D721Med (cell line): Measurements from ENCODE around the gene FA2H.

Experiments
- DNase-seq: peaks from one replicate; pipeline ENCODE4 v3.0.0; 2011; ENCODE audit warnings: low spot score; ENCODE audit not compliant: insufficient read length
- FAIRE-seq: peaks from 2 replicates; lab custom pipeline; 2011; peaks lifted over from hg19 to GRCh38; lab: Jason Lieb, UNC
- TF ChIP-seq, protein P1 (sequence below): IDR thresholded peaks from 2 replicates; pipeline ENCODE4 v1.5.1; 2012; ENCODE audit warnings: mild to moderate bottlenecking, control low read depth; ENCODE audit not compliant: insufficient read depth; ENCODE audit errors: missing control alignments

The FA2H gene

DNA sequence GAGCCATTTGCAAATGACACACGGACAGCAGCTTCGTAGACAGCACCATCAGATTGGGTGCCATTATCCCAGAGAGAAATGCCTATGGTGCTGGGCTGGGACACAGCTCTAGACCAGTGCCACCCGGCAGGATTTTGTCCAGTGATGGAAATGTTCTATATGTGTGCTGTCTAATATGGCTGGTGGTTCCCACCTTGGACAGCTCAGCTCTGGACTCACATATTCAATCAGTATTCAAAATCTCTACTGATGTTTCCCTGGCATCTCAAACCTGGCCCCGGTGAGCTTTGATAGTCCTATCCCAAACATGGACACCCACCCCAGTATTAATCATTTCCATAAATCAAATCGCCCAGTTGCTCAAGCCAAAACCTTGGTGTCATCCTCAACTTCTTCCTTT lies 23.0 kb downstream of the FA2H start:
- TF ChIP-seq, protein P1, sequence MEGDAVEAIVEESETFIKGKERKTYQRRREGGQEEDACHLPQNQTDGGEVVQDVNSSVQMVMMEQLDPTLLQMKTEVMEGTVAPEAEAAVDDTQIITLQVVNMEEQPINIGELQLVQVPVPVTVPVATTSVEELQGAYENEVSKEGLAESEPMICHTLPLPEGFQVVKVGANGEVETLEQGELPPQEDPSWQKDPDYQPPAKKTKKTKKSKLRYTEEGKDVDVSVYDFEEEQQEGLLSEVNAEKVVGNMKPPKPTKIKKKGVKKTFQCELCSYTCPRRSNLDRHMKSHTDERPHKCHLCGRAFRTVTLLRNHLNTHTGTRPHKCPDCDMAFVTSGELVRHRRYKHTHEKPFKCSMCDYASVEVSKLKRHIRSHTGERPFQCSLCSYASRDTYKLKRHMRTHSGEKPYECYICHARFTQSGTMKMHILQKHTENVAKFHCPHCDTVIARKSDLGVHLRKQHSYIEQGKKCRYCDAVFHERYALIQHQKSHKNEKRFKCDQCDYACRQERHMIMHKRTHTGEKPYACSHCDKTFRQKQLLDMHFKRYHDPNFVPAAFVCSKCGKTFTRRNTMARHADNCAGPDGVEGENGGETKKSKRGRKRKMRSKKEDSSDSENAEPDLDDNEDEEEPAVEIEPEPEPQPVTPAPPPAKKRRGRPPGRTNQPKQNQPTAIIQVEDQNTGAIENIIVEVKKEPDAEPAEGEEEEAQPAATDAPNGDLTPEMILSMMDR: no peak
- FAIRE-seq (no peak), DNase-seq (no peak)

DNA sequence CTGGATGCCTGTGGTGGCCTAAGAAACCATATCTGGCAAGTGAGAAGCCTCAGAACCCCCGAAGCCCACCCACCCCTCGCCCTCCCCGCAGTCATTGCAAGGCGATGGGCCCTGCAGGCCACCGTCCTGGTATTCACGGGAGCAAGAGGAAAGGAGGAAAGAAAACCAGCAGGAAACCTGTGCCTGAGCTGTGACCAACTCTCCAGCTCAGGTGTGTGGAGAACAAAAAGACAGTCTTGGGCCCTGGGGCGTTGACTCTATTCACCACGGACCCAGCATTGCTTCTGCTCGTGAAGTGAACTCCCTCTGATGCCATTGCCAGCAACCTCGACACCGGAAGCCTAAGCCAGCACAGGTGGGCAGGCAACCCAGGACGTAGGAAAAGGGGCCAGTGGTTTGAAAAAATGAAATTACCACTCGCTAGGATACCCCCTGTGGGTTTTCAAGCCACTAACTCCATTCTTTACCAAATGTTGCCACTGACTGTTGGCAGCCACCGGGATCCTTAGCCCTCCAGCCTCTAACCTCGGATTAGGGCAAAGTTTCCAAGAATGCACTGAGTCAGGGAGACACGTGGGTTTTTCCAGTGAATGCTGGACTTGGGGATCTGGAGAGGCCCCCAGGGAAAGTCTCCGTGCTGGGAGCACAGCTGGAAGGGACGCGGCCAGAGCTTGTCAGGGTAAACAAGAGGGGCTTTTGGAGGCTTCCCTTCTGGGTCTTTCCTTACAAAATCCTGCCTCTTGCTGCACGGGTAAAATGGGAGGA lies 25.1 kb downstream of the FA2H start:
- FAIRE-seq: no peak
- TF ChIP-seq, protein P1: no peak

DNA sequence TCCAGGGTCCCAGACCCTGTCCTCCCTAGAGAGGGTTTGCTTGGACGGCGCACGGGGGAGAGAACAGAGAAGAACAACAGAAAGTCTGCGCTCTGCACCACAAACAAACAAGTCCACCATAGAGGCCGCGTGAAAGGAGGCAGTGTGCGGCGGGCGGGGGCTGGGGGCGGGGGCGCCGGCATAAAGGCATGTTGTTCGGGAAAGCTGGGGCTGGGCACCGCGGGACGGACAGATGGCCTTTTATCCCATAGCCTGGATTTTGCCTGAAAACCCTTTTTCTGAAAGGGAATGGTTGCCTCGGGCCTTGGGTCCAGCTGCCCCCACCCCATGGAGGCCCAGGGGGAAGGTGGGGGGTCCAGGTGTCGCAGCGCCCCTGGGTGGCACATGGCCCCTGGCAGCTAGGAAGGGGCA lies 26.0 kb downstream of the FA2H start:
- DNase-seq (no peak), FAIRE-seq (no peak)
- TF ChIP-seq, protein P1: no peak

More for the DNA sequence above, 25.1 kb downstream of the FA2H start:
- DNase-seq: no peak

DNA sequence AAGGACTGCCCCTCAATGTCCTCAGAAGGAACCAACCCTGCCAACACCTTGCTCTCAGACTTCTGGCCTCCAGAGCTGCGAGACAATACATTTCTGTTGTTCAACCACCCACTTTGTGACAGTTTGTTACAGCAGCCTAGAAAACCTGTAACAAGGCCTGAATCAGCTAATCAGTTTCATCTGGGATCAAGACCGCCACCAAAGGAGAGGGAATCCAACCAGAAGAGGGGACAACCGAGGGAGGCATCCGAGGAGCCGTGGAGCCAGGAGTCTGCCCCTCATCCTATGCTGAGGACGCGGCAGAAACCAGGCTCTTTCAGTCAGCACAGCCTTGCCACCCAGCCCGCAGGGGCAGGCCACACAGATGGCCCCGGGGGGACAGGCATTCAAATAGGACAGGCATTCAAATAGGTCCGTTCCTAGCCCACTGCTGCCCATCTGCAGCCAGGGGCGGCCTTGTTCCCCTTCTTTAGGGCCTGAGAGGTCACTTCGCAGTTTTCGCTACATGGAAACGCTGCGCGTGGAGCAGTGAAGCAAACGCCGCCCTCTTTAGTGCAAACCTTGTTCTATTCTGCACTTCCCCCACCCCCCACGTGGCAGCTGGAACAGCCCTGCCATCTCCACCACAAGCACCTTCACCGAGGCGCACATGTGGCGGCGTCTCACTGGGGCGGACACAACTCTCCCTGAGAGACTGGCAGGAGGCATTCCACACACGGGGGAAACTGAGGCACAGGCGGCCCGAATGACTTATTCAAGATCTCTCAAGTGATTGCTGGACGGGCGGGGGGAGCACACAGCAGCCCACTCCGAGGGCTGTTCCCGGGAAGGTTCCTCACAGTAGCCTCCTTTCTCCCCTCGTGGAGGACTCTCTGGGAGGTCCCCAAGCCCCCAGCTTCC lies 26.7 kb downstream of the FA2H start:
- DNase-seq: no peak
- no peak for FAIRE-seq
- TF ChIP-seq, protein P1: no peak

DNA sequence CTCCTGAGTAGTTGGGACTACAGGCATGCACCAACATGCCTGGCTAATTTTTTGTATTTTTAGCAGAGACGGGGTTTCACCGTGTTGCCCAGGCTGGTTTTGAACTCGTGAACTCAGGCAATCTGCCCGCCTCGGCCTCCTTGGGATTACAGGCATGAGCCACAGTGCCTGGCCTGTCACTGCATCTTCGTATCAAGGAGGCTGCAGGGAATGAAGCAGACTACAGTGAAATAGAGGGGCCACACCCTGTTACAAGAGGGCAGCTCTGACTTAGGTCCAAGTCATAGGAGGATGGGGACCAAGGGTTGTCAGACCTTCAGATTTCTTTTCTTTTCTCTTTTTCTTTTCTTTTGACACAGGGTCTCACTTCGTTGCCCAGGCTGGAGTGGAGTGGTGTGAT lies 28.7 kb downstream of the FA2H start:
- TF ChIP-seq, protein P1: no peak
- DNase-seq: no peak
- FAIRE-seq: no peak

DNA sequence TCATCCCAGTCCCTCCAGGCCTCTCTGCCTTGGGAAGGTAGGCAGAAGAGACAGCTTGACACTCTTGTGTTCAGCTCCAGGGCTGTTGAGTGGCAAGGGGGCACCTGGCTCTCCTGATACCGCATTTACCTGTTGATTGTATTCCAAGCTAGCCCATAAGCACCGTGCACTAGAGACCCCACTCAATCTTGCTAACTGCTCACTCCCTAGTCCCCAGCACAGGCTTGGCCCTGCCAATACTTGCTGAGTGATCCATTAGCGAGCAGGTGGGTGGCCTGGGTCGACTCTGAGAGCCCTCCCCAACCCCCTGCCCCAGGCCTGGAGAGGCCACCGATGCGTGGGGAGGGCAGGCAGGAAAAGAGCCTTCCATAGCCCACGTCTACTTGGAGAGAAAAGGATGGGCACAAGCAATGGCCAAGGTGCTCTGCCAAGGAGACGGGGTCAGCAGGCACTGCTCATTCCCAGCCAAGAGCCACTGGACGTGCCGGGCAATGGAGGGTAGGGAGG lies 29.5 kb downstream of the FA2H start:
- FAIRE-seq: no peak
- TF ChIP-seq, protein P1: no peak

More for the DNA sequence above, 29.5 kb downstream of the FA2H start:
- no peak for DNase-seq
